ENCODE results near the gene SMARCE1. TPM values are rescaled to one million over a fixed set of nuclear protein-coding genes. Genes with fewer than 3 reads are reported as not detected.

SMARCE1 gene
- total RNA-seq, 2 experiments from 2014 or later = 65.4 to 68.6 TPM

DNA sequence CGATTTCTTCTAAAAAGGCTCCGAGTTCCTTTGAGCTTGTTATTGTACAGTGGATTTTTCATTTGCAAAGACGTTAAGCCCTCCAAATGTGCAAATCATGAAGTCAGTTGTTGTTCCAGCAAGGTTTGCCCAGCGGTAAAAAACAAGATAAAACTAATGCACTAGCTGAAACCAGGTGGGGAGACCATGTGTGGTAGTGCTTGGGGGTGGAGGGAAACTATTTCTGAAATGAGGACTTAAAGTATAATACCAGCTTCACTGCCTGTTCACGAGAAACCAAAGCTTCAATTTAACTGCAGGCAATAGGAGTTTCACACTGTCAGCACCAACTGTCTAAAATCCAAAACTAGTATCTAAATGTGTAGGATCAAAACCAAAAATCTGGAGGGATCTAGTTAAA lies 22.3 kb downstream of the SMARCE1 start:
- no peaks in the 10 kb centered on the region for H3K9me3 Mint-ChIP-seq
- ChIA-PET CTCF (interaction anchor here (0.8 to 2.2 kb wide), 8 partner anchors 9 to 65 kb away, joined by 3 to 6 read pairs (median 3); partner anchors contain the start of gene SMARCE1), POLR2A (interaction anchor here (0.8 to 29.4 kb wide), 7 partner anchors 12 to 62 kb away, joined by 3 to 1290 read pairs (median 4); partner anchors contain the start of genes CCR7 and SMARCE1)
- peaks cover 14% of the 10 kb centered on the region for H3K4me1 ChIP-seq (ENCODE audit: insufficient read depth, low read length)
- peaks cover 28% of the 10 kb centered on the region for H3K36me3 Mint-ChIP-seq (ENCODE audit: low read depth)
- intact Hi-C loops (cut with DNase I, micrococcal nuclease) = no loop called here
- no peak overlapping the region for H3K4me3 Mint-ChIP-seq
- H3K36me3 ChIP-seq (ENCODE audit: insufficient read depth, low read length) = peaks cover 25% of the 10 kb centered on the region
- H3K27me3 ChIP-seq (ENCODE audit: control insufficient read depth in 1 of 2, insufficient read depth in 2 of 2, low read length in 2 of 2) = no peaks in the 10 kb centered on the region
- H3K27me3 Mint-ChIP-seq = no peaks in the 10 kb centered on the region
- TF ChIP-seq, protein P1, sequence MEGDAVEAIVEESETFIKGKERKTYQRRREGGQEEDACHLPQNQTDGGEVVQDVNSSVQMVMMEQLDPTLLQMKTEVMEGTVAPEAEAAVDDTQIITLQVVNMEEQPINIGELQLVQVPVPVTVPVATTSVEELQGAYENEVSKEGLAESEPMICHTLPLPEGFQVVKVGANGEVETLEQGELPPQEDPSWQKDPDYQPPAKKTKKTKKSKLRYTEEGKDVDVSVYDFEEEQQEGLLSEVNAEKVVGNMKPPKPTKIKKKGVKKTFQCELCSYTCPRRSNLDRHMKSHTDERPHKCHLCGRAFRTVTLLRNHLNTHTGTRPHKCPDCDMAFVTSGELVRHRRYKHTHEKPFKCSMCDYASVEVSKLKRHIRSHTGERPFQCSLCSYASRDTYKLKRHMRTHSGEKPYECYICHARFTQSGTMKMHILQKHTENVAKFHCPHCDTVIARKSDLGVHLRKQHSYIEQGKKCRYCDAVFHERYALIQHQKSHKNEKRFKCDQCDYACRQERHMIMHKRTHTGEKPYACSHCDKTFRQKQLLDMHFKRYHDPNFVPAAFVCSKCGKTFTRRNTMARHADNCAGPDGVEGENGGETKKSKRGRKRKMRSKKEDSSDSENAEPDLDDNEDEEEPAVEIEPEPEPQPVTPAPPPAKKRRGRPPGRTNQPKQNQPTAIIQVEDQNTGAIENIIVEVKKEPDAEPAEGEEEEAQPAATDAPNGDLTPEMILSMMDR (IDR thresholded peaks at IDR 0.05) = no peak
- no peak overlapping the region for H3K27ac Mint-ChIP-seq
- H3K27ac ChIP-seq (ENCODE audit: low read depth in 1 of 2, low read length in 2 of 2) = no peak overlapping the region
- DNase-seq (no peak), ATAC-seq (ENCODE audit: poor library complexity) (no peak)
- no peaks in the 10 kb centered on the region for H3K9me3 ChIP-seq (ENCODE audit: control insufficient read depth in 1 of 2, insufficient read depth in 1 of 2, low read length in 2 of 2)
- H3K4me3 ChIP-seq (ENCODE audit: low read length) = no peak overlapping the region
- peaks cover 46% of the 10 kb centered on the region for H3K4me1 Mint-ChIP-seq (ENCODE audit: low read depth)

DNA sequence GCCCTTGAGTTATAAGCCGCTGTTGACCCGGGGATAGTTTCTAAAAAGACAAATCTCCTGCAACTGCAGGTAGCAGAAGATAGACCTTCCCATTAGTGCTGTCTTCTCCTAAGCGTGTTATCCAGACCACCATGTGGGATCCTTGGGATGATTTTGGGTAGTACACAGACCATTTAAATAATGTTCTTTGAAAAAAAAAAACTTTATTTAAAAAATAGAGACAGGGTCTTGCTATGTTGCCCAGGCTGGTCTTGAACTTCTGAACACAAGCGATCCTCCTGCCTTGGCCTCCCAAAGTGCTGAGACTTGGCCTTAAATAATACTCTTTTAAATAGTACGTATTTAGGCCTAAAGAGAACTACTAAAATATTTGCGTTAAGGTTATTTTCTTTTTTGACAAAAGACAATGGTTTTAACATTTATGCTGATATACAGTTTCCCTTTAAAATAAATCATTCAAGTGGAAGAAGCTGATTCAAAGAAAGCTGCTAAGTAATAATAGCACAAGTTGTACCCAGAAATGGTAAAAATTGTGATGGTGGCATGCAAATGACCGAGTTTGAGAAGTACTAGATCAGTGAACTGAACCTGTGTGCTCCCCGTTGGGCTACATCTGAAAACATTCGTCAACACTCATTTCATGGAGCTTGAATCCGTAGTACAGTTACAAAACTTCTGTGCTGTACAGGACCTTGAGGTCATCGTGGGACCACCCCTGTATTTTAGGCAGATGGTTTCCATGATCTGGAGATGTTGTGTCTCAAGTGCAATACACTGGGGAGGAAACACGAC lies 24.0 kb downstream of the SMARCE1 start:
- no peak overlapping the region for H3K4me3 ChIP-seq (ENCODE audit: low read length)
- TF ChIP-seq, protein P1 (IDR thresholded peaks at IDR 0.05) = no peak
- no peaks in the 10 kb centered on the region for H3K9me3 Mint-ChIP-seq
- peaks cover 9% of the 10 kb centered on the region for H3K36me3 ChIP-seq (ENCODE audit: insufficient read depth, low read length)
- peaks cover 54% of the 10 kb centered on the region for H3K4me1 Mint-ChIP-seq (ENCODE audit: low read depth)
- POLR2A ChIA-PET = interaction anchor here (1.6 to 29.4 kb wide), 2 partner anchors 11 to 61 kb away, joined by 4 to 1290 read pairs; partner anchors contain the start of gene CCR7
- H3K27me3 ChIP-seq (ENCODE audit: control insufficient read depth in 1 of 2, insufficient read depth in 2 of 2, low read length in 2 of 2) = no peaks in the 10 kb centered on the region
- peak overlapping the region; percentile 70 for H3K27ac Mint-ChIP-seq
- no peaks in the 10 kb centered on the region for H3K9me3 ChIP-seq (ENCODE audit: control insufficient read depth in 1 of 2, insufficient read depth in 1 of 2, low read length in 2 of 2)
- CTCF ChIA-PET = interaction anchor here (0.7 kb wide), 1 partner anchor 23 kb away, joined by 3 read pairs; no protein-coding TSS in a partner anchor
- DNase-seq (no peak), ATAC-seq (ENCODE audit: poor library complexity) (no peak)
- H3K27ac ChIP-seq (ENCODE audit: low read depth in 1 of 2, low read length in 2 of 2) = no peak overlapping the region
- peaks cover 29% of the 10 kb centered on the region for H3K4me1 ChIP-seq (ENCODE audit: insufficient read depth, low read length)
- no peaks in the 10 kb centered on the region for H3K27me3 Mint-ChIP-seq
- no peak overlapping the region for H3K4me3 Mint-ChIP-seq
- intact Hi-C loops (cut with DNase I, micrococcal nuclease) = loop anchor here (5.0 kb wide), 2 partner anchors 39 to 179 kb away; no protein-coding TSS in a partner anchor
- peaks cover 13% of the 10 kb centered on the region for H3K36me3 Mint-ChIP-seq (ENCODE audit: low read depth)

DNA sequence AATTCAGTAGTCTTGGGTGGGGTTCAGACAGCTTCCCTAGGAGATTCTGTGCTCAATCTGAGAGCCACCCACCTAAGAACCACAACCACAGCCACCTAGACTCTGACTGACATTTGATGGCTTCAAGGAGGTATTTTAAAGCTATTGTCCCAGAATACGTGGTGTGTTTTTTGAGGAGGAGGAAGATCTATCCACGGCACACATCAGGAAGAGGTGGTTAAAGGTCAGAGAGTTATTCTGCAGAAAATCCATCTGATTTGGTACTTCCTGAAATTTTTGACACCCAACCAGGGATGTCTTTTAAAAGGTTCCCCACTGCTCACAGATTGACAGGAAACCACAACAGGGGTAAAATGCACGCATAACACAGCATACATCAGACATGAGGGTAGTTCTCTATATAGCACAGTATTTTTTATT lies 25.1 kb downstream of the SMARCE1 start:
- DNase-seq = peak in 3 of 14 experiments; percentile 56 to 71 (median 69)
- TF ChIP-seq, protein P1 (IDR thresholded peaks at IDR 0.05) = no peak
- CTCF ChIA-PET = interaction anchor here (4.2 kb wide), 1 partner anchor 60 kb away, joined by 59 read pairs; the partner anchor contains the start of gene CCR7
- intact Hi-C loops (cut with DNase I, micrococcal nuclease) = loop anchor here (1.0 to 5.0 kb wide), 3 partner anchors 9 to 180 kb away; no protein-coding TSS in a partner anchor
- peaks cover 54% of the 10 kb centered on the region for H3K4me1 Mint-ChIP-seq (ENCODE audit: low read depth)
- peaks cover 5% of the 10 kb centered on the region for H3K36me3 Mint-ChIP-seq (ENCODE audit: low read depth)
- H3K9me3 ChIP-seq (ENCODE audit: control insufficient read depth in 1 of 2, insufficient read depth in 1 of 2, low read length in 2 of 2) = no peaks in the 10 kb centered on the region
- peaks cover 29% of the 10 kb centered on the region for H3K4me1 ChIP-seq (ENCODE audit: insufficient read depth, low read length)
- peak overlapping the region in 1 of 2 donors; percentile 31 for H3K27ac ChIP-seq (ENCODE audit: low read depth in 1 of 2, low read length in 2 of 2)
- POLR2A ChIA-PET = interaction anchor here (1.0 to 29.4 kb wide), 4 partner anchors 20 to 82 kb away, joined by 4 to 1290 read pairs (median 10); partner anchors contain the start of genes CCR7 and SMARCE1
- no peak overlapping the region for H3K4me3 ChIP-seq (ENCODE audit: low read length)
- no peaks in the 10 kb centered on the region for H3K9me3 Mint-ChIP-seq
- H3K36me3 ChIP-seq (ENCODE audit: insufficient read depth, low read length) = no peaks in the 10 kb centered on the region
- peak; percentile 65 for ATAC-seq (ENCODE audit: poor library complexity)
- no peaks in the 10 kb centered on the region for H3K27me3 Mint-ChIP-seq
- H3K27ac Mint-ChIP-seq = peak overlapping the region; percentile 70
- H3K27me3 ChIP-seq (ENCODE audit: control insufficient read depth in 1 of 2, insufficient read depth in 2 of 2, low read length in 2 of 2) = no peaks in the 10 kb centered on the region
- peak overlapping the region; percentile 71 for H3K4me3 Mint-ChIP-seq
